Right lobe of liver (tissue), 4 donors: ENCODE results near the gene NAIP.
"Not testable (repeated sequence)": the region's sequence is repeated elsewhere in the genome, so short reads cannot be mapped to it uniquely, and the experiment has no call there.

Source experiments
- POLR2A ChIP-seq: fragments of 450-650 bp; IDR thresholded peaks from one replicate; pipeline ENCODE4 v1.6.1; 2017; ENCODE audit warnings: antibody characterized with exemption, mild to moderate bottlenecking
- TF ChIP-seq, protein P1 (sequence below), 4 donors: fragments of 200-600 bp in 3 of 4; fragments of 450-650 bp in 1 of 4; IDR thresholded peaks; one replicate each; pipeline versions ENCODE4 v1.5.1 to v1.8.0; 2016 to 2022; ENCODE audit warnings: antibody characterized with exemption in 4 of 4, mild to moderate bottlenecking in 2 of 4
- donor health status: DM: no; HTN: no; CAD: no.
- donor health status: DM: no; HTN: no; CAD: no.
- donor health status: DM: no; HTN: yes; CAD: no.

DNA sequence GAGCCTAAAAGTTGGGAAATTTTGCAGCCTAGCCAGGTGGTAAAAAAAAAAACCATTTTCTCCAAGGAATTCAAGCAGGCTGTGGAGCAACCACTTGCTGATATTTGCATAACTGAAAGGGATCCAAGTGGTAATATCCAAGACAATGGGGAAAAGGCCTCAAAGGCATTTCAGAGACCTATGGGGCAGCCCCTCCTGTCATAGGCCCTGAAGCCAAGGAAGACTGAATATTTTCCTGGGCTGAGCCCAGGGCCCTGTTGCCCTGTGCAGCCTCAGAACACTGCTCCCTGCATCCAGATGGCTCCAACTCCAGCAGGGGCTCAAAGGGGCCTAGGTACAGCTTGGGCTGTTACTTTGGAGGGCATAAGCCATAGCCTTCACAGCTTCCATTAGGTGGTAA is 60.6 kb downstream of the NAIP start:
- TF ChIP-seq, protein P1, sequence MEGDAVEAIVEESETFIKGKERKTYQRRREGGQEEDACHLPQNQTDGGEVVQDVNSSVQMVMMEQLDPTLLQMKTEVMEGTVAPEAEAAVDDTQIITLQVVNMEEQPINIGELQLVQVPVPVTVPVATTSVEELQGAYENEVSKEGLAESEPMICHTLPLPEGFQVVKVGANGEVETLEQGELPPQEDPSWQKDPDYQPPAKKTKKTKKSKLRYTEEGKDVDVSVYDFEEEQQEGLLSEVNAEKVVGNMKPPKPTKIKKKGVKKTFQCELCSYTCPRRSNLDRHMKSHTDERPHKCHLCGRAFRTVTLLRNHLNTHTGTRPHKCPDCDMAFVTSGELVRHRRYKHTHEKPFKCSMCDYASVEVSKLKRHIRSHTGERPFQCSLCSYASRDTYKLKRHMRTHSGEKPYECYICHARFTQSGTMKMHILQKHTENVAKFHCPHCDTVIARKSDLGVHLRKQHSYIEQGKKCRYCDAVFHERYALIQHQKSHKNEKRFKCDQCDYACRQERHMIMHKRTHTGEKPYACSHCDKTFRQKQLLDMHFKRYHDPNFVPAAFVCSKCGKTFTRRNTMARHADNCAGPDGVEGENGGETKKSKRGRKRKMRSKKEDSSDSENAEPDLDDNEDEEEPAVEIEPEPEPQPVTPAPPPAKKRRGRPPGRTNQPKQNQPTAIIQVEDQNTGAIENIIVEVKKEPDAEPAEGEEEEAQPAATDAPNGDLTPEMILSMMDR (IDR thresholded peaks at IDR 0.05): not testable (repeated sequence)
- TF ChIP-seq POLR2A: not testable (repeated sequence)
